K562 (cell line): Measurements from ENCODE around the gene MAST4. TPM values are rescaled to one million over a fixed set of nuclear protein-coding genes. Genes with fewer than 3 reads are reported as not detected.

ENCODE experiments used
- BMI1 ChIP-seq: fragments of 150-350 bp; IDR thresholded peaks from 2 replicates; pipeline ENCODE4 v1.6.1; 2014; ENCODE audit warnings: low read length
- CTBP1 ChIP-seq: fragments of 450-650 bp; IDR thresholded peaks from 2 replicates; pipeline ENCODE4 v1.6.1; 2016; ENCODE audit warnings: borderline replicate concordance
- DEAF1 ChIP-seq: fragments of 450-650 bp; formaldehyde crosslinking; IDR thresholded peaks from 2 replicates; pipeline ENCODE4 v1.4.0; 2020; ENCODE audit warnings: mild to moderate bottlenecking, moderate library complexity
- DPF2 ChIP-seq: fragments of 450-650 bp; IDR thresholded peaks from 2 replicates; pipeline ENCODE4 v1.6.1; 2016
- ETS1 ChIP-seq: conservative IDR thresholded peaks from 2 replicates; pipeline ENCODE4 v1.6.1; 2011; ENCODE audit warnings: low read depth, mild to moderate bottlenecking, low read length; ENCODE audit not compliant: control insufficient read depth
- L3MBTL2 ChIP-seq: fragments of 450-650 bp; IDR thresholded peaks from 2 replicates; pipeline ENCODE4 v1.6.1; 2016; ENCODE audit warnings: mild to moderate bottlenecking, moderate library complexity
- MAFG ChIP-seq: fragments of 450-650 bp; conservative IDR thresholded peaks from 2 replicates; pipeline ENCODE4 v1.6.1; 2016; ENCODE audit warnings: missing genetic modification characterization, missing compliant biosample characterization
- MAFK ChIP-seq: IDR thresholded peaks from 2 replicates; pipeline ENCODE4 v1.6.1; 2011; ENCODE audit warnings: low read length, improper control_type of control experiment
- MBD2 ChIP-seq: sonication (generic); IDR thresholded peaks from 2 replicates; pipeline ENCODE4 v1.6.1; 2016; ENCODE audit warnings: low read depth, borderline replicate concordance
- MECOM ChIP-seq: fragments of 250-450 bp; sonication (Bioruptor Pico); IDR thresholded peaks from 2 replicates; pipeline ENCODE4 v1.8.0; 2022; ENCODE audit warnings: inconsistent platforms
- NCOA2 ChIP-seq, 2 experiments: fragments of 450-650 bp; IDR thresholded peaks; 2 replicates each; pipeline ENCODE4 v1.6.1; 2018; ENCODE audit warnings: mild to moderate bottlenecking in 2 of 2, moderate library complexity in 1 of 2; ENCODE audit not compliant: partially characterized antibody in 2 of 2
- SP1 ChIP-seq: sonication (generic); formaldehyde crosslinking; IDR thresholded peaks from 2 replicates; pipeline ENCODE4 v1.8.1; 2022; ENCODE audit warnings: mild to moderate bottlenecking, missing genetic modification reagents
- YBX1 ChIP-seq: fragments of 450-650 bp; IDR thresholded peaks from 2 replicates; pipeline ENCODE4 v1.7.1; 2016; ENCODE audit warnings: mild to moderate bottlenecking
- ZNF121 ChIP-seq: sonication (generic); formaldehyde crosslinking; conservative IDR thresholded peaks from 2 replicates; pipeline ENCODE4 v1.8.0; 2022; ENCODE audit warnings: missing genetic modification reagents
- ZNF146 ChIP-seq: IDR thresholded peaks from one replicate; pipeline ENCODE4 v1.6.1; 2018; ENCODE audit warnings: missing compliant biosample characterization; ENCODE audit not compliant: unreplicated experiment
- ZNF224 ChIP-seq: sonication (generic); formaldehyde crosslinking; IDR thresholded peaks from 2 replicates; pipeline ENCODE4 v1.8.0; 2022; ENCODE audit warnings: mild to moderate bottlenecking, missing genetic modification reagents
- ZNF561 ChIP-seq: fragments of 450-650 bp; formaldehyde crosslinking; conservative IDR thresholded peaks from 2 replicates; pipeline ENCODE4 v1.4.0; 2020; ENCODE audit warnings: mild to moderate bottlenecking, moderate library complexity
- polyA plus RNA-seq, 8 experiments: library from polyadenylated mRNA; depleted of rRNA in 4 of 8; stranded (reverse) in 5 of 8; unstranded in 3 of 8; fragments of >200 nt; fragmentation: Nextera tagmentation in 2 of 8; fragmentation: Illumina TruSeq in 1 of 8; extraction: Ambion mirVana in 2 of 8; extraction: Trizol in 1 of 8; gene quantifications; 2 replicates each; pipeline versions ENCODE4 v1.2.1 to v1.2.3, GENCODE V29; 2011 to 2014; ENCODE audit warnings: inconsistent platforms in 1 of 8, missing spikeins in 1 of 8
- total RNA-seq, 7 experiments: library from RNA; depleted of rRNA in 6 of 7; stranded (reverse); fragments of >200 nt in 6 of 7; fragmentation: Illumina TruSeq in 2 of 7; extraction: Trizol in 2 of 7; gene quantifications; 2 replicates each; pipeline versions ENCODE4 v1.2.1 to v1.2.3, GENCODE V29; 2011 to 2021; ENCODE audit warnings: low replicate concordance in 1 of 7
- TF ChIP-seq, protein P1 (sequence below): fragments of 250-450 bp; sonication (Bioruptor Pico); IDR thresholded peaks from 2 replicates; pipeline ENCODE4 v1.9.0; 2021; ENCODE audit warnings: mild to moderate bottlenecking, inconsistent platforms
- TF ChIP-seq, protein P2 (sequence below): IDR thresholded peaks from 2 replicates; pipeline ENCODE4 v1.6.1; 2011; ENCODE audit warnings: borderline replicate concordance, low read depth, mild to moderate bottlenecking, moderate library complexity, low read length; ENCODE audit not compliant: insufficient read depth, poor library complexity, severe bottlenecking
- TF ChIP-seq, protein P3 (sequence below): IDR thresholded peaks from 2 replicates; pipeline ENCODE4 v1.6.1; 2016; ENCODE audit warnings: missing genetic modification characterization, missing compliant biosample characterization

The MAST4 gene
- total and polyA plus RNA-seq, 9 of the 15 experiments (the other 6 are each of a cell fraction or from before 2014, with no cell fraction given): 0.88 to 10.1 (median 5.2) TPM

DNA sequence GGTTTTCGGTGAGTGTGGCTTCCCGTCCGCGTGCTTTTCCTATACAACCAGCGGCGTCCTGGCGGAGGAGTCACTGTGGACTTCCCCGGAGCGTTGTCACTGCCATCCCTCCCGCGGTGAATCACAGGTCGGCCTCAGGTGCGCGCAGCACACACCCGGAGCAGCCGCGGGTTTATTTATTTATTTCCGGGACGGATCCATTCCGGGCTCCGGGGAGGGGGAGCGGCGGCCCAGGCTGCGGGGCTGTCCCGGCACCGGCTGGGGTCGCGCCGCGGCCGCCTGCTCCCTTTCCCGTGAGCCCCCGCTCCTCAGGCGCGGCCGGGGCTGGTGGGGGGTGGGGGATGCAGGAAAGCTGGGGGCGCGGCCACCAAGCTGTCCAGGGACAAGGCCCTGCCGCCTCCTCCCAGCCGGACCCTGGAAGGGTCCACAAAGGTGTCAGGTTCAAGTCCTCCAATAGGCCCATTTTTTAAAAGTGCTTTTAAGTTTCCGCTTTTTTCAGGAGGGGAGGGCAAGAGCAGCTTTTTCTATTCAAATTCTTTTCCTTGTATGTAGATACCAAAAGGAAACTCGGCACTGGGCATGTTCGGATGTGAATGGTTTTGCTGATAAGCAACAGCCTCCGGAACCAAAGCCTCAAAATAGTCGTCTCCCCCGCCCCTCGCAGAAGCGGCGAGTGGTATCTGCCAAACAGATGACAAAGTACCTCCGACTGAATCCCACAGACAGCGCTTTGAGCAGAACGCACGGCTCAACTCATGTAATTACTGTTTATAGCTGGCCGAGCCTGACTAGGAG lies 407.9 kb downstream of the MAST4 start (continued):
- TF ChIP-seq ETS1: 0 out of 2 replicates have a peak, but pooled peaks have one; percentile 28
- TF ChIP-seq L3MBTL2: peak; percentile 24; the same call in 1 of the 2 replicates
- TF ChIP-seq NCOA2 (IDR thresholded peaks at IDR 0.05; ENCODE audit: partially characterized antibody in 2 of 2): no peak
- 0 out of 2 replicates have a peak, but pooled peaks have one; percentile 31 for TF ChIP-seq SP1 (CRISPR knock-in tag)
- TF ChIP-seq ZNF146 (CRISPR knock-in tag): no peak
- peak; percentile 82 for TF ChIP-seq DPF2
- TF ChIP-seq, protein P1, sequence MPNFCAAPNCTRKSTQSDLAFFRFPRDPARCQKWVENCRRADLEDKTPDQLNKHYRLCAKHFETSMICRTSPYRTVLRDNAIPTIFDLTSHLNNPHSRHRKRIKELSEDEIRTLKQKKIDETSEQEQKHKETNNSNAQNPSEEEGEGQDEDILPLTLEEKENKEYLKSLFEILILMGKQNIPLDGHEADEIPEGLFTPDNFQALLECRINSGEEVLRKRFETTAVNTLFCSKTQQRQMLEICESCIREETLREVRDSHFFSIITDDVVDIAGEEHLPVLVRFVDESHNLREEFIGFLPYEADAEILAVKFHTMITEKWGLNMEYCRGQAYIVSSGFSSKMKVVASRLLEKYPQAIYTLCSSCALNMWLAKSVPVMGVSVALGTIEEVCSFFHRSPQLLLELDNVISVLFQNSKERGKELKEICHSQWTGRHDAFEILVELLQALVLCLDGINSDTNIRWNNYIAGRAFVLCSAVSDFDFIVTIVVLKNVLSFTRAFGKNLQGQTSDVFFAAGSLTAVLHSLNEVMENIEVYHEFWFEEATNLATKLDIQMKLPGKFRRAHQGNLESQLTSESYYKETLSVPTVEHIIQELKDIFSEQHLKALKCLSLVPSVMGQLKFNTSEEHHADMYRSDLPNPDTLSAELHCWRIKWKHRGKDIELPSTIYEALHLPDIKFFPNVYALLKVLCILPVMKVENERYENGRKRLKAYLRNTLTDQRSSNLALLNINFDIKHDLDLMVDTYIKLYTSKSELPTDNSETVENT (CRISPR knock-in tag): no peak
- peak; percentile 42 for TF ChIP-seq CTBP1
- no peak for TF ChIP-seq BMI1
- peak; percentile 25; the same call in 1 of the 2 replicates for TF ChIP-seq MAFK
- peak; percentile 56; the same call in 1 of the 2 replicates for TF ChIP-seq MBD2
- TF ChIP-seq YBX1: no peak
- TF ChIP-seq ZNF561: no peak
- no peak for TF ChIP-seq MAFG (tag)
- TF ChIP-seq, protein P2, sequence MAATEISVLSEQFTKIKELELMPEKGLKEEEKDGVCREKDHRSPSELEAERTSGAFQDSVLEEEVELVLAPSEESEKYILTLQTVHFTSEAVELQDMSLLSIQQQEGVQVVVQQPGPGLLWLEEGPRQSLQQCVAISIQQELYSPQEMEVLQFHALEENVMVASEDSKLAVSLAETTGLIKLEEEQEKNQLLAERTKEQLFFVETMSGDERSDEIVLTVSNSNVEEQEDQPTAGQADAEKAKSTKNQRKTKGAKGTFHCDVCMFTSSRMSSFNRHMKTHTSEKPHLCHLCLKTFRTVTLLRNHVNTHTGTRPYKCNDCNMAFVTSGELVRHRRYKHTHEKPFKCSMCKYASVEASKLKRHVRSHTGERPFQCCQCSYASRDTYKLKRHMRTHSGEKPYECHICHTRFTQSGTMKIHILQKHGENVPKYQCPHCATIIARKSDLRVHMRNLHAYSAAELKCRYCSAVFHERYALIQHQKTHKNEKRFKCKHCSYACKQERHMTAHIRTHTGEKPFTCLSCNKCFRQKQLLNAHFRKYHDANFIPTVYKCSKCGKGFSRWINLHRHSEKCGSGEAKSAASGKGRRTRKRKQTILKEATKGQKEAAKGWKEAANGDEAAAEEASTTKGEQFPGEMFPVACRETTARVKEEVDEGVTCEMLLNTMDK: no peak
- no peak for TF ChIP-seq DEAF1 (CRISPR knock-in tag)
- no peak for TF ChIP-seq ZNF121 (CRISPR knock-in tag)
- TF ChIP-seq, protein P3, sequence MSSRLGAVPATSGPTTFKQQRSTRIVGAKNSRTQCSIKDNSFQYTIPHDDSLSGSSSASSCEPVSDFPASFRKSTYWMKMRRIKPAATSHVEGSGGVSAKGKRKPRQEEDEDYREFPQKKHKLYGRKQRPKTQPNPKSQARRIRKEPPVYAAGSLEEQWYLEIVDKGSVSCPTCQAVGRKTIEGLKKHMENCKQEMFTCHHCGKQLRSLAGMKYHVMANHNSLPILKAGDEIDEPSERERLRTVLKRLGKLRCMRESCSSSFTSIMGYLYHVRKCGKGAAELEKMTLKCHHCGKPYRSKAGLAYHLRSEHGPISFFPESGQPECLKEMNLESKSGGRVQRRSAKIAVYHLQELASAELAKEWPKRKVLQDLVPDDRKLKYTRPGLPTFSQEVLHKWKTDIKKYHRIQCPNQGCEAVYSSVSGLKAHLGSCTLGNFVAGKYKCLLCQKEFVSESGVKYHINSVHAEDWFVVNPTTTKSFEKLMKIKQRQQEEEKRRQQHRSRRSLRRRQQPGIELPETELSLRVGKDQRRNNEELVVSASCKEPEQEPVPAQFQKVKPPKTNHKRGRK (tag): no peak
- TF ChIP-seq ZNF224 (CRISPR knock-in tag): no peak
- no peak for TF ChIP-seq MECOM (CRISPR knock-in tag)
